ENCODE results near the gene PCDHB3. TPM values are rescaled to one million over a fixed set of nuclear protein-coding genes. Genes with fewer than 3 reads are reported as not detected.
"Not testable (repeated sequence)": the region's sequence is repeated elsewhere in the genome, so short reads cannot be mapped to it uniquely, and the experiment has no call there.

The PCDHB3 gene
- total RNA-seq (2014; rRNA removed; shearing (Covaris generic)), result 0.92 and 2.4 TPM in 2 replicates

DNA sequence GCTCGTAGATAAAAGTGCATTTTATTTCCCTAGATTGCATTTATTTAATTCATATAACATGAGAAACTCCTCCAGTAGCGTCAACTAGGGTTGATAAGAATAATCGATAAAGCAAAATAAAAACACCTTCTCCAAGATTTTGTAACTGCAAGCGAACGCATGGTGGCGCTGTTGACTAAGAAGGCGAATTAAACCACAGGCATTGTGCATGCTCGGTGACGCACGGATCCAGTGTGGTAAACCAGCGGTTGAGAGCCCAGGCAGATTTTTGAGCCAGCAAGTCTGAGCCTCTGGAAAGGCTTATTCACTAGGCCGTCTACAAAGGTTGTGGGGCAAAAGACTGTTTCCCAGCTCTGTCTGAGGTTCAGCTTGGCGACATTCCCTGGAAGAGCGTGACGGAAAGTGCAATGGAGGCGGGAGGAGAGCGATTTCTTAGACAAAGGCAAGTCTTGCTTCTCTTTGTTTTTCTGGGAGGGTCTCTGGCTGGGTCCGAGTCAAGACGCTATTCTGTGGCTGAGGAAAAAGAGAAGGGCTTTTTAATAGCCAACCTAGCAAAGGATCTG, at the start of gene PCDHB3:
Gene PCDHB3 (plus strand): TSS at position 231 of the 563 bp plus-strand sequence. CDS start 177 bp downstream, at position 408.
- in situ Hi-C loops (cut with HindIII; ENCODE audit: low sequenced_read_pairs), result no loop called here
- DNase-seq (ENCODE audit: low spot score), result peak; percentile 48

DNA sequence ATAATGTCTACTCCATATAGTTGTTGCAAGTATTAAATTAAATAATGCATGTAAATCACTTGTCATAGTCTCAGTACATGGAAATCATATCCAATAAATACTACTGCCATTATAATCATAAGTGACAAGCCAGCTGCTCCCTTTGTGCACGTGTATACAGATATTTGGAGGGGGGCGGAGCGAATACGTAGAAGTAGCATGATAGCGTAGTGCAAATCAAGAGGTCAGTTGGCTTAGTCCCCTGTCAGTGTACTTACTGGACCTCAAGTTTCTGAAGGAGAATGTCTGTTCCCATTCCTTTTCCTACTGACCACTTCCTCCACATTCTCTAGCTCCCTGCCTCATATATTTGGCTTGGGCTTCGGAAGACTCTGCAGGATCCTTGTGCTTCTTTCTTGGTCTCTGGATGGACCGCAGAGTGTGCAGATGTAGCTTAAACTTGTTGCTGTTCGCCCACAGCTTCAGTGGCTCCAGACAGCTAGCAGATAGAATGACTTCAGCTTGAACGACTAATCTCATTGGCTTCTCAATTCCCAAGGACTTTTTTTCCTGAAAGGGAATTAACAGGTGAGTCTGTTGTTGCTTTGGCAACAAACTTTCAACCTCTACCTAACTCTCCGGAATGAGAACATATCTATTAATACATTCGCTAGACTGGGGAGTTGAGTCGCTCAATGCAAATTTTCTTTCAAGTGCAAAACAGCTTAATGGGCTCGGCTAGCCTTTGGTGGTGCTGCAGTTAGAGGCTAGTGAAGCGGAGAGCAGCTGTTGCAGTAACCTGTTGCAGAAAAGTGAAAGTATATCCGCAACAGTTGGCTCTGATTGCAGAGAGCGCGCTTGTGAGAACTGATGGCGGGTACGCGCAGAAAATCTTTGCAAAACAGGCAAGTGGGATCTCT, 49.4 kb upstream of the PCDHB3 start, which contains the start of gene PCDHB1:
Gene PCDHB1 (plus strand): TSS at position 753 of the 899 bp plus-strand sequence. CDS start 97 bp downstream, at position 850.
- in situ Hi-C loops (cut with HindIII; ENCODE audit: low sequenced_read_pairs), result no loop called here
- no peak for DNase-seq (ENCODE audit: low spot score)

DNA sequence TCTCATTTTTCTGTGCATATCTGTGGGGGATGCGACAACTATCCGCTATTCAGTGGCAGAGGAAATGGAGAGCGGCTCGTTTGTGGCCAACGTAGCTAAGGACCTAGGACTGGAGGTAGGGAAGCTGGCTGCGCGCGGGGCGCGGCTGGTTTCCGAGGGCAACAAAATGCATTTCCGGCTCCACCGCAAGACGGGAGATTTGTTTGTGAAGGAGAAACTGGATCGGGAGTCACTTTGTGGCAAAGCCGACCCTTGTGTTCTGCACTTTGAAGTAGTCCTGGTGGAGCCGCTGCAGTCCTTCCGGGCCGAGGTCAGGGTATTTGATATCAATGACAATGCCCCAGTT, 48.8 kb upstream of the PCDHB3 start:
- in situ Hi-C loops (cut with HindIII; ENCODE audit: low sequenced_read_pairs), result no loop called here
- no peak for DNase-seq (ENCODE audit: low spot score)

DNA sequence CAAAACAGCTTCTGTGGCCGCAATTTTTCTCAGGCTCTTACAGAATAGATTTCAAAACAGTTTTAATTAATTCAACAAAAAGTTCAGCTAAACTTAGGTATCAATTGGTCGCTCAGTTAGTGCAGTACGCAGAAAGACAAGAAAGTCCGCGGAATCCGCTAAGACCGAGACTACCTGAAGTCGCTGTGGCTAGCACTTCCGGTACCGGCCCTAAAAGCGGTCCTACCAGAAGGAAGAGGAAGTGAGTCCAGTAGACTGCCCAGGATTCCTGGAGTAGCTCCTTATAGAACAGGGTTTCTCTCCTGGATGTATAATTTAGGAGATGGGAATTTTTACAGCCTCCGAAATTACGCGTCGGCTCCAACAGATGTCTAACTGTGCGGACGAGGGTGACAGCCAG, 22.4 kb upstream of the PCDHB3 start:
- no peak for DNase-seq (ENCODE audit: low spot score)
- in situ Hi-C loops (cut with HindIII; ENCODE audit: low sequenced_read_pairs), result no loop called here

DNA sequence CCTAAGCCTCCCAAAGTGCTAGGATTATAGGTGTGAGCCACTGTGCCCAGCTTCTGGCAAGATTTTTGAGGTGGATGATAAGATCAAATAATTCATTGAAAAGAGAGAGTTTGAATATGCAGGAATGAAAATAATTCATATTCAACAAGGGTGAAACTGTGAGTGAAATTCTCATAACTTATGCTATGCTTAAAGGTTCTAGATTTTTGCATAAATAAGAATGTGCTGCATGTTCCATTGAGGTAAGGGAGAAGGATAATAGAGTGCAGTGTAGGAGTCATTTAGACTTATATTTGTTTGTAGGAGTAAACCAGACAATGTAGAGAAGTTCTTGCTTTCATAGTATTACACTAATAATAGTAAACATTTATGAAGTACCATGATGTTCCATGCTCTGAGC, 18.0 kb upstream of the PCDHB3 start:
- in situ Hi-C loops (cut with HindIII; ENCODE audit: low sequenced_read_pairs), result no loop called here
- DNase-seq (ENCODE audit: low spot score), result no peak

DNA sequence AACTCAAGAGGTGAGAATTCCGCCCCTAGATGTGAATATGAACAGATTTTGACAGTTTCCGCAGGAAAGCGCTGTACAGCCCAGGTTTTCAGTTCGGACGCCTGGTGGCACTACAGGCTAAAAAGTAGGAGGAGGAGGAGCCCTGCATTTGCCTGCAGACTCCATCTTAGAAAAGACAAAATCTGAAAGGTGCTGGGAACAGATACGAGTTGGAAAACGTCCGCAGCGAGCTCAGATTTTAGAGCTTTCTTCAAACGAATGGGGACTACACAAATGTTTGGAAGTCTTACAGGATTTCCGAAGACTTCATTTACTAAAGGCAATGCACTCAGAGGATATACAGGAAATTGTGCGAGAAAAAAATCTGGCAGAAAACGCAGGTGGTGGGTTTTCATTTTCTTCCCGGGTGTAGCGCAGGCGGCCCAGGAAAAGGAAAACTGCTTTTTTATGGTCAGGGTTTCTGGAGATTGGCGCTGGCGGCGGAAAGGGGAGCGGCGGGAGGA, 15.7 kb upstream of the PCDHB3 start:
- in situ Hi-C loops (cut with HindIII; ENCODE audit: low sequenced_read_pairs), result no loop called here
- peak; percentile 45 for DNase-seq (ENCODE audit: low spot score)

DNA sequence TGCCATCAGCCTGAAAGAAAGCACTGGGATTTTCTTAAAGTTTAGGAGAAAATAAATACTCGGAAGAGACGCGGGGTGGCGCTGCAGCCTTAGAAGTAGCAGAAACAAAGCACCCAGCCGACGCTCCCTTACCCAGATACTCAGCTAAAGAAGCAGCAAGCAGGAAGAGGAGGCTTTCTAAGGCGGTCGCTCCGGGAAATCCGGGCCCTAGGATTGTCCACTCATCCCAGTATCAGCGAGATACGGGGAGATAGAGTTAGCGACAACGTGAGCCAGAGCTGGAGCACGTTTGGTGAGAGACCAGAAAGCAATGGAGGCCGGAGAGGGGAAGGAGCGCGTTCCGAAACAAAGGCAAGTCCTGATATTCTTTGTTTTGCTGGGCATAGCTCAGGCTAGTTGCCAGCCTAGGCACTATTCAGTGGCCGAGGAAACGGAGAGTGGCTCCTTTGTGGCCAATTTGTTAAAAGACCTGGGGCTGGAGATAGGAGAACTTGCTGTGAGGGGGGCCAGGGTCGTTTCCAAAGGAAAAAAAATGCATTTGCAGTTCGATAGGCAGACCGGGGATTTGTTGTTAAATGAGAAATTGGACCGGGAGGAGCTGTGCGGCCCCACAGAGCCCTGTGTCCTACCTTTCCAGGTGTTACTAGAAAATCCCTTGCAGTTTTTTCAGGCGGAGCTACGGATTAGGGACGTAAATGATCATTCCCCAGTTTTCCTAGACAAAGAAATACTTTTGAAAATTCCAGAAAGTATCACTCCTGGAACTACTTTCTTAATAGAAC, 5.6 kb upstream of the PCDHB3 start, which contains the start of gene PCDHB2:
Gene PCDHB2 (plus strand): TSS at position 135 of the 782 bp plus-strand sequence. CDS start 176 bp downstream, at position 311.
- in situ Hi-C loops (cut with HindIII; ENCODE audit: low sequenced_read_pairs), result no loop called here
- peak; percentile 78 for DNase-seq (ENCODE audit: low spot score)

DNA sequence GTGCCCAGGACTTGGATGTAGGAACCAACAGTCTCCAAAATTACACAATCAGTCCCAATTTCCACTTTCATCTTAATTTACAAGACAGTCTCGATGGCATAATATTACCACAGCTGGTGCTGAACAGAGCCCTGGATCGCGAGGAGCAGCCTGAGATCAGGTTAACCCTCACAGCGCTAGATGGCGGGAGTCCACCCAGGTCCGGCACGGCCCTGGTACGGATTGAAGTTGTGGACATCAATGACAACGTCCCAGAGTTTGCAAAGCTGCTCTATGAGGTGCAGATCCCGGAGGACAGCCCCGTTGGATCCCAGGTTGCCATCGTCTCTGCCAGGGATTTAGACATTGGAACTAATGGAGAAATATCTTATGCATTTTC, 5.0 kb upstream of the PCDHB3 start:
- DNase-seq (ENCODE audit: low spot score), result no peak
- in situ Hi-C loops (cut with HindIII; ENCODE audit: low sequenced_read_pairs), result no loop called here

- in situ Hi-C loops (cut with HindIII; ENCODE audit: low sequenced_read_pairs); DNase-seq (ENCODE audit: low spot score): not testable (repeated sequence)
Measured at GRCh38 chr5:141096181-141096580, 4.1 kb upstream of the PCDHB3 start.

DNA sequence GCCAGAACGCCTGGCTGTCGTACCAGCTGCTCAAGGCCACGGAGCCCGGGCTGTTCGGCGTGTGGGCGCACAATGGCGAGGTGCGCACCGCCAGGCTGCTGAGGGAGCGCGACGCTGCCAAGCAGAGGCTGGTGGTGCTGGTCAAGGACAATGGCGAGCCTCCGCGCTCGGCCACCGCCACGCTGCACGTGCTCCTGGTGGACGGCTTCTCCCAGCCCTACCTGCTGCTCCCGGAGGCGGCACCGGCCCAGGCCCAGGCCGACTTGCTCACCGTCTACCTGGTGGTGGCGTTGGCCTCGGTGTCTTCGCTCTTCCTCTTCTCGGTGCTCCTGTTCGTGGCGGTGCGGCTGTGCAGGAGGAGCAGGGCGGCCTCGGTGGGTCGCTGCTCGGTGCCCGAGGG, 3.7 kb upstream of the PCDHB3 start:
- DNase-seq (ENCODE audit: low spot score); in situ Hi-C loops (cut with HindIII; ENCODE audit: low sequenced_read_pairs): not testable (repeated sequence)

GRCh38 chr5:141101059-141101458, 786 bp downstream of the PCDHB3 start:
- no peak for DNase-seq (ENCODE audit: low spot score)
- in situ Hi-C loops (cut with HindIII; ENCODE audit: low sequenced_read_pairs), result no loop called here

DNA sequence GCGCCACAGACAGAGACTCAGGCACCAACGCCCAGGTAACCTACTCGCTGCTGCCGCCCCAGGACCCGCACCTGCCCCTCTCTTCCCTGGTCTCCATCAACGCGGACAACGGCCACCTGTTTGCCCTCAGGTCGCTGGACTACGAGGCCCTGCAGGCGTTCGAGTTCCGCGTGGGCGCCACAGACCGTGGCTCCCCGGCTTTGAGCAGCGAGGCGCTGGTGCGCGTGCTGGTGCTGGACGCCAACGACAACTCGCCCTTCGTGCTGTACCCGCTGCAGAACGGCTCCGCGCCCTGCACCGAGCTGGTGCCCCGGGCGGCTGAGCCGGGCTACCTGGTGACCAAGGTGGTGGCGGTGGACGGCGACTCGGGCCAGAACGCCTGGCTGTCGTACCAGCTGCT, 1.8 kb downstream of the PCDHB3 start:
- in situ Hi-C loops (cut with HindIII; ENCODE audit: low sequenced_read_pairs); DNase-seq (ENCODE audit: low spot score): not testable (repeated sequence)

DNA sequence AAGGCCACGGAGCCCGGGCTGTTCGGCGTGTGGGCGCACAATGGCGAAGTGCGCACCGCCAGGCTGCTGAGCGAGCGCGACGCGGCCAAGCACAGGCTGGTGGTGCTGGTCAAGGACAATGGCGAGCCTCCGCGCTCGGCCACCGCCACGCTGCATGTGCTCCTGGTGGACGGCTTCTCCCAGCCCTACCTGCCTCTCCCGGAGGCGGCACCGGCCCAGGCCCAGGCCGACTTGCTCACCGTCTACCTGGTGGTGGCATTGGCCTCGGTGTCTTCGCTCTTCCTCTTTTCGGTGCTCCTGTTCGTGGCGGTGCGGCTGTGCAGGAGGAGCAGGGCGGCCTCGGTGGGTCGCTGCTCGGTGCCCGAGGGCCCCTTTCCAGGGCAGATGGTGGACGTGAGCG, 2.2 kb downstream of the PCDHB3 start:
- in situ Hi-C loops (cut with HindIII; ENCODE audit: low sequenced_read_pairs); DNase-seq (ENCODE audit: low spot score): not testable (repeated sequence)

DNA sequence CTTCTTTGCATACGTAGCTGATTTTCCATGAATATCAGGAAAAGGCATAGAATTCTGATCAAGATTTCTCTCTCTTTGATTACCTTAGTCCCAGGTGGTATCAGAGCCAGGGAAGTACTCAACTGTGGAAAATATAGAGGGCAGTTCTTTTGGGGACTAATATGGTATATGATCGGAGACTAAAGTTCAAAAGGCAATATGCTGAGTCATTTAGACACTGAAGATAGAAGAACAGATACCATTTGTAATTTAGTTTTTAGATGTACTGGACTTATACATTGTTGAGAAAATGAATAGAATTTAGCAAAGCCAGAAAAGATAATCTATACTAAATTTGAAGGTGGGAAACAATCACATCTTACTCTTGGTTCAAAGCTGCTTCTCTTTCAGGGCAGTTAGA, 5.1 kb downstream of the PCDHB3 start:
- DNase-seq (ENCODE audit: low spot score), result no peak
- in situ Hi-C loops (cut with HindIII; ENCODE audit: low sequenced_read_pairs), result no loop called here

DNA sequence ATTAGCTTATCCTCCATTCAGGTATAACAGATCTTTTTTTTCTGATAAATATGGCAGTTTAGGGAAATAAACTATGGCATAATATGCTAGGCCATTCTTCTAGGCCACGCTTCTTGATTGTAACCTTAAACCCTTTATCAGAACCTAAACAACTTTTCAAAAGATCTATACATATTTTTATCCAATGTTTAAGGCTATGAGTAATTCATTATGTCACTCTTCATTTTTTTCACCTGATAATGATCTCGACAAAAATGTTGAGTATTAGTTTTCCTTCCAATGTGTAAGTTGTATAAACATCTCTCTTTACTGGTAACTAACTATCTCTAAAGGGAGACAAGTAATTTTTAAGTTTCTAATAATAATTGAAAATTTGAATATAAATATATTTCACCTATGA, 19.0 kb downstream of the PCDHB3 start:
- DNase-seq (ENCODE audit: low spot score), result no peak
- in situ Hi-C loops (cut with HindIII; ENCODE audit: low sequenced_read_pairs), result no loop called here

- in situ Hi-C loops (cut with HindIII; ENCODE audit: low sequenced_read_pairs), result no loop called here
- DNase-seq (ENCODE audit: low spot score), result peak; percentile 49
Measured at GRCh38 chr5:141121563-141121962, 21.3 kb downstream of the PCDHB3 start, which contains the start of gene PCDHB4. PCDHB4 (plus strand) TSS chr5:141121818; CDS start chr5:141121999, 181 bp downstream.

- in situ Hi-C loops (cut with HindIII; ENCODE audit: low sequenced_read_pairs), result no loop called here
- peak; percentile 17 for DNase-seq (ENCODE audit: low spot score)
Measured at GRCh38 chr5:141121985-141122384, 21.7 kb downstream of the PCDHB3 start.

- DNase-seq (ENCODE audit: low spot score); in situ Hi-C loops (cut with HindIII; ENCODE audit: low sequenced_read_pairs): not testable (repeated sequence)
Measured at GRCh38 chr5:141123396-141124135, 23.3 kb downstream of the PCDHB3 start.

- no peak for DNase-seq (ENCODE audit: low spot score)
- in situ Hi-C loops (cut with HindIII; ENCODE audit: low sequenced_read_pairs), result no loop called here
Measured at GRCh38 chr5:141127305-141127704, 27.0 kb downstream of the PCDHB3 start.
